GM12892 (cell line): Measurements from ENCODE around the gene SIVA1.
"Not testable (repeated sequence)": the region's sequence is repeated elsewhere in the genome, so short reads cannot be mapped to it uniquely, and the experiment has no call there.

Experiments
- DNase-seq: peaks from one replicate; pipeline ENCODE4 v3.0.0; 2011; ENCODE audit not compliant: insufficient read length
- FAIRE-seq: peaks from 2 replicates; lab custom pipeline; 2011; peaks lifted over from hg19 to GRCh38; lab: Jason Lieb, UNC
- POLR2A ChIP-seq: IDR thresholded peaks from 2 replicates; pipeline ENCODE4 v1.6.1; 2011; ENCODE audit warnings: low read depth, low read length, control low read depth
- POLR2AphosphoS5 ChIP-seq: IDR thresholded peaks from 2 replicates; pipeline ENCODE4 v1.6.1; 2011; ENCODE audit warnings: low read depth, low read length, control low read depth
- TAF1 ChIP-seq: IDR thresholded peaks from 2 replicates; pipeline ENCODE4 v1.6.1; 2011; ENCODE audit warnings: low read depth, mild to moderate bottlenecking, control low read depth, low read length, borderline replicate concordance

SIVA1 gene

GRCh38 chr14:104722938-104723650 lies 29.9 kb upstream of the SIVA1 start:
- DNase-seq (no peak), FAIRE-seq (no peak)
- TF ChIP-seq POLR2A (no peak), POLR2AphosphoS5 (no peak), TAF1 (no peak)

GRCh38 chr14:104723651-104724406 lies 29.1 kb upstream of the SIVA1 start, which contains the start of gene ADSS1:
Gene ADSS1 (plus strand): TSS chr14:104724229. CDS start chr14:104724271, 42 bp downstream.
- no peak for TF ChIP-seq POLR2AphosphoS5
- no peak for TF ChIP-seq POLR2A
- no peak for TF ChIP-seq TAF1
- peak; percentile 94 for DNase-seq

GRCh38 chr14:104724407-104724980 lies 28.5 kb upstream of the SIVA1 start:
- FAIRE-seq: no peak
- TF ChIP-seq POLR2AphosphoS5 (no peak), POLR2A (no peak), TAF1 (no peak)
- DNase-seq: no peak

More at GRCh38 chr14:104723651-104724406, 29.1 kb upstream of the SIVA1 start, which contains the start of gene ADSS1:
- peak; percentile 57 for FAIRE-seq

GRCh38 chr14:104724981-104725771 lies 27.8 kb upstream of the SIVA1 start:
- no peak for DNase-seq
- no peak for FAIRE-seq
- TF ChIP-seq TAF1 (no peak), POLR2AphosphoS5 (no peak), POLR2A (no peak)

- TF ChIP-seq TAF1 (no peak), POLR2AphosphoS5 (no peak)
- FAIRE-seq (no peak), DNase-seq (no peak)
Measured at GRCh38 chr14:104725772-104726548, 27.0 kb upstream of the SIVA1 start.

GRCh38 chr14:104726600-104727451 lies 26.1 kb upstream of the SIVA1 start:
- no peak for FAIRE-seq
- TF ChIP-seq POLR2AphosphoS5: no peak
- no peak for TF ChIP-seq POLR2A
- no peak for TF ChIP-seq TAF1
- DNase-seq: no peak

- no peak for FAIRE-seq
- DNase-seq: no peak
- TF ChIP-seq POLR2AphosphoS5: no peak
- TF ChIP-seq TAF1: no peak
- no peak for TF ChIP-seq POLR2A
Measured at GRCh38 chr14:104728631-104729030, 24.3 kb upstream of the SIVA1 start.

GRCh38 chr14:104729176-104729834 lies 23.6 kb upstream of the SIVA1 start:
- not testable (repeated sequence) for DNase-seq, FAIRE-seq

- no peak for FAIRE-seq
- no peak for TF ChIP-seq TAF1
- TF ChIP-seq POLR2A: no peak
- DNase-seq: no peak
Measured at GRCh38 chr14:104729835-104730181, 23.1 kb upstream of the SIVA1 start.

- no peak for TF ChIP-seq POLR2AphosphoS5
- TF ChIP-seq POLR2A: no peak
- no peak for TF ChIP-seq TAF1
Measured at GRCh38 chr14:104730487-104730886, 22.5 kb upstream of the SIVA1 start.

More at GRCh38 chr14:104730487-104730886, 22.5 kb upstream of the SIVA1 start:
- DNase-seq: no peak
- FAIRE-seq: no peak
